BJ (cell line): ENCODE results near the gene AP1B1. TPM values are rescaled to one million over a fixed set of nuclear protein-coding genes. Genes with fewer than 3 reads are reported as not detected.

Experiments used
- CTCF ChIA-PET: fragments of 350-600 bp; formaldehyde crosslinking; extraction: SDS; loops from one replicate; lab custom pipeline; 2021; ENCODE audit warnings: antibody characterized with exemption, inconsistent platforms; lab: Yijun Ruan, JAX
- POLR2A ChIA-PET: fragments of 300-600 bp; sonication (Branson Sonifier 250); formaldehyde crosslinking; extraction: SDS; loops from one replicate; lab custom pipeline; 2021; ENCODE audit warnings: antibody characterized with exemption; lab: Charles Lee
- DNase-seq: peaks from one replicate; pipeline ENCODE4 v3.0.0-alpha.2; 2011; ENCODE audit warnings: low read depth
- H3K27me3 ChIP-seq: 2 replicates; pipeline ENCODE4 v1.6.0; 2011; ENCODE audit warnings: low read length; ENCODE audit not compliant: control insufficient read depth, insufficient read depth
- H3K36me3 ChIP-seq: 2 replicates; pipeline ENCODE4 v1.5.1; 2011; ENCODE audit warnings: low read length; ENCODE audit not compliant: control insufficient read depth, insufficient read depth
- H3K4me3 ChIP-seq: 2 replicates; pipeline ENCODE4 v1.5.1; 2011; ENCODE audit warnings: low read depth, mild to moderate bottlenecking, control low read depth, low read length
- CTCF ChIP-seq: IDR thresholded peaks from 2 replicates; pipeline ENCODE4 v1.5.1; 2011; ENCODE audit warnings: low read depth, mild to moderate bottlenecking, control low read depth, inconsistent platforms, low read length, moderate library complexity; ENCODE audit not compliant: insufficient read depth
- polyA plus RNA-seq: library from polyadenylated mRNA; depleted of rRNA; stranded (reverse); fragments of >200 nt; gene quantifications from 2 replicates; pipeline ENCODE4 v1.2.3, GENCODE V29; 2011; rRNA removed
- small RNA-seq: library from RNA; depleted of rRNA; stranded (forward); fragments of <200 nt; gene quantifications from one replicate; pipeline ENCODE3, GENCODE V24; 2012; ENCODE audit warnings: low replicate concordance, low read depth; ENCODE audit not compliant: insufficient read length

The AP1B1 gene
- polyA plus RNA-seq, 1 experiment = 75.0 TPM

DNA sequence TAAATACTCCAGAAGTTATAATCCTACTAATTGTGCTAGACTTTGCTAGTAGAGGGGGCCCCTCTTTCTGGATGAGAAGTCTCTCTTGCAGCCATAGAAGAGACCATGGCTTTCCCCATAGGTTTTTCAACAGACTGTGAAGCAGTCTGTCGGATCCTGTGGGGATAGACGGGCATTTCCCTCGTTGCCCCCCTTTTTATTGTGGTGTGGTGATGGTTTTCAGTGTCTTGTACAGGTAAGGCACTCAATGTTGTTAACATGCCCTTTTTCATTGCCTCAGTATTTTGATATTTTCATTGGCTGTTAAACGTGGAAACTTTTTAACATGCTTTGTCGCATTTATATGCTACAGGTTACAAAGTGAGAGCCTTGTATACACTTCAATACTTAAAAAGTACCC, 98.3 kb downstream of the AP1B1 start:
- no peaks in the 10 kb centered on the region for H3K27me3 ChIP-seq
- H3K36me3 ChIP-seq = peaks cover 28% of the 10 kb centered on the region
- ChIA-PET POLR2A (no interaction called here), CTCF (no interaction called here)
- no peak for DNase-seq
- TF ChIP-seq CTCF = no peak
- H3K4me3 ChIP-seq = no peak overlapping the region

- ChIA-PET POLR2A (no interaction called here), CTCF (no interaction called here)
- no peak overlapping the region for H3K4me3 ChIP-seq
- DNase-seq = no peak
- no peaks in the 10 kb centered on the region for H3K27me3 ChIP-seq
- peaks cover 29% of the 10 kb centered on the region for H3K36me3 ChIP-seq
- TF ChIP-seq CTCF = no peak
Measured at GRCh38 chr22:29288837-29289236, 99.5 kb downstream of the AP1B1 start.

DNA sequence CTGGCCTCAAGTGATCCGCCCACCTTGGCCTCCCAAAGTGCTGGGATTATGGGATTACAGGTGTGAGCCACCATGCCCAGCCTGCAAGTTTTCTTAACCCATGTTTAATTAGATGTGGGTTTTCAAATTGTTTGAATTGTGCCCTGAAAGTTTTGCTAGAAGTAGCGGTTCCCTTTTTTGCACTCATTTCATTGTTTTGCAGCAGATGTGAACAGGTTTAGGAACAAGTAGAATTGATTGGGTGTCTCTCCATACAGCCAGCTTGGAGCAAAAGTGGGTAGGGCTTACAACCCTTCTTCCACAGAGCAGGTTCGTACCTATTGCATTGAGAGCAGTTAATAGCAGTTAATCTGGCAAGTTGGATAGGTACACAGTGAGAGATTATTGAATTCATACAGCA, 104.2 kb downstream of the AP1B1 start:
- ChIA-PET POLR2A (interaction anchor here (0.6 kb wide), 1 partner anchor 13 kb away, joined by 5 read pairs; no protein-coding TSS in a partner anchor), CTCF (interaction anchor here (0.8 kb wide), 1 partner anchor 39 kb away, joined by 3 read pairs; no protein-coding TSS in a partner anchor)
- DNase-seq = no peak
- Histone ChIP-seq H3K36me3 (peaks cover 26% of the 10 kb centered on the region), H3K4me3 (no peak overlapping the region), H3K27me3 (no peaks in the 10 kb centered on the region)
- no peak for TF ChIP-seq CTCF

DNA sequence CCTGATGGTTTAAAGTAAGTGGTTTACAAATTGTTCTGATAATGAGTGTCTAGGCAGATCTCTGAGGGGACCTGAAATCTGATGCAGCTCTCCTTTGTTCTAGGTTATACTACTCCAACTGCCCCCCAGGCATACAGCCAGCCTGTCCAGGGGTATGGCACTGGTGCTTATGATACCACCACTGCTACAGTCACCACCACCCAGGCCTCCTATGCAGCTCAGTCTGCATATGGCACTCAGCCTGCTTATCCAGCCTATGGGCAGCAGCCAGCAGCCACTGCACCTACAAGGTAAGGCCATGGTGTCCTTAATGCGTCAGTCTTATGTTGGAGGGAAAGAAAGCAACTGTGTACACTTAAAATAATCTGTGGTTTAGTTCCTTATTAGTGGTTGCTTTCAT, 110.4 kb downstream of the AP1B1 start:
- POLR2A ChIA-PET = no interaction called here
- Histone ChIP-seq H3K36me3 (peaks cover 21% of the 10 kb centered on the region), H3K4me3 (no peak overlapping the region), H3K27me3 (no peaks in the 10 kb centered on the region)
- no peak for DNase-seq
- no peak for TF ChIP-seq CTCF
- CTCF ChIA-PET = interaction anchor here (0.5 kb wide), 1 partner anchor 86 kb away, joined by 4 read pairs; no protein-coding TSS in a partner anchor

Small RNA genes lying within 50 kb of the gene (small RNA-seq; reads per million reads assigned to genes)
- gene AC000041.1 (not detected), gene MIR3653 (not detected)

Other genes starting within 250 kb of the AP1B1 start
- gene EMID1, start 182.7 kb downstream of the AP1B1 start, polyA plus RNA-seq = 0.05 and 0.13 TPM in 2 replicates
- 9.1 and 15.6 TPM in 2 replicates for gene RHBDD3, start 120.6 kb downstream of the AP1B1 start, polyA plus RNA-seq
- gene EWSR1, start 120.3 kb downstream of the AP1B1 start, polyA plus RNA-seq = 134 and 206 TPM in 2 replicates
- 12.4 and 17.0 TPM in 2 replicates for gene GAS2L1, start 81.9 kb downstream of the AP1B1 start, polyA plus RNA-seq
- 0.16 TPM in 1 of 2 replicates, not detected in the other for gene RASL10A, start 72.9 kb downstream of the AP1B1 start, polyA plus RNA-seq
- not detected in 2 replicates for gene RFPL1, start 50.0 kb upstream of the AP1B1 start, polyA plus RNA-seq
- 0.94 and 1.2 TPM in 2 replicates for gene NEFH, start 91.6 kb upstream of the AP1B1 start, polyA plus RNA-seq
- 89.1 and 119 TPM in 2 replicates for gene THOC5, start 165.2 kb upstream of the AP1B1 start, polyA plus RNA-seq
- gene NIPSNAP1, start 192.5 kb upstream of the AP1B1 start, polyA plus RNA-seq = 48.4 and 68.4 TPM in 2 replicates
- gene NF2, start 215.1 kb upstream of the AP1B1 start, polyA plus RNA-seq = 36.0 and 41.9 TPM in 2 replicates